WTC11 (cell line): ENCODE measurements around the gene EPB41L4B. TPM values are rescaled to one million over a fixed set of nuclear protein-coding genes. Genes with fewer than 3 reads are reported as not detected.

Experiments used
- ATAC-seq: fragments of 200-7000 bp; cut with Tn5 transposase; 2 replicates; pipeline ENCODE4 v1.10.0; 2021; ENCODE audit warnings: mild to moderate bottlenecking, moderate library complexity
- CTCF ChIA-PET: fragments of 300-600 bp; sonication (Branson Sonifier 250); formaldehyde crosslinking; loops from one replicate; lab custom pipeline; 2021; ENCODE audit warnings: antibody characterized with exemption; lab: Charles Lee
- POLR2A ChIA-PET: fragments of 350-600 bp; sonication (Branson Sonifier 250); formaldehyde crosslinking; loops from one replicate; lab custom pipeline; 2021; ENCODE audit warnings: antibody characterized with exemption; lab: Charles Lee
- DNase-seq: peaks from one replicate; pipeline ENCODE4 v3.0.0; 2021; ENCODE audit warnings: low spot score
- H3K27ac Mint-ChIP-seq: 2 replicates; pipeline ENCODE4 v1.8.0; 2021; ENCODE audit warnings: mixed read lengths
- H3K27me3 Mint-ChIP-seq: 2 replicates; pipeline ENCODE4 v1.8.0; 2021; ENCODE audit warnings: low read depth, mild to moderate bottlenecking, moderate library complexity, mixed read lengths
- H3K36me3 Mint-ChIP-seq: 2 replicates; pipeline ENCODE4 v1.8.0; 2021; ENCODE audit warnings: mixed read lengths
- H3K4me1 Mint-ChIP-seq: 2 replicates; pipeline ENCODE4 v1.8.0; 2022; ENCODE audit warnings: mixed read lengths
- H3K4me3 Mint-ChIP-seq: 2 replicates; pipeline ENCODE4 v1.8.0; 2021; ENCODE audit warnings: mild to moderate bottlenecking, moderate library complexity, mixed read lengths
- H3K9me3 Mint-ChIP-seq: 2 replicates; pipeline ENCODE4 v1.8.0; 2021; ENCODE audit warnings: mixed read lengths
- AFF4 ChIP-seq: sonication (generic); formaldehyde crosslinking; IDR thresholded peaks from 2 replicates; pipeline ENCODE4 v1.8.1; 2023; ENCODE audit warnings: mild to moderate bottlenecking, missing genetic modification reagents, borderline replicate concordance
- E2F4 ChIP-seq: sonication (generic); formaldehyde crosslinking; IDR thresholded peaks from 2 replicates; pipeline ENCODE4 v1.8.1; 2022; ENCODE audit warnings: low read depth, mild to moderate bottlenecking, moderate library complexity, missing genetic modification reagents, borderline replicate concordance
- FOXP1 ChIP-seq: sonication (generic); formaldehyde crosslinking; IDR thresholded peaks from 2 replicates; pipeline ENCODE4 v1.8.0; 2022; ENCODE audit warnings: missing genetic modification reagents, mild to moderate bottlenecking, moderate library complexity, borderline replicate concordance
- IRF2 ChIP-seq: sonication (generic); formaldehyde crosslinking; IDR thresholded peaks from 2 replicates; pipeline ENCODE4 v1.8.0; 2022; ENCODE audit warnings: low read depth, missing genetic modification reagents, borderline replicate concordance
- KAT7 ChIP-seq: sonication (generic); formaldehyde crosslinking; IDR thresholded peaks from 2 replicates; pipeline ENCODE4 v1.8.1; 2023; ENCODE audit warnings: missing genetic modification reagents, mild to moderate bottlenecking, borderline replicate concordance
- MYBL2 ChIP-seq: sonication (generic); formaldehyde crosslinking; IDR thresholded peaks from 2 replicates; pipeline ENCODE4 v1.8.1; 2023; ENCODE audit warnings: mild to moderate bottlenecking, moderate library complexity, missing genetic modification reagents
- SP1 ChIP-seq: sonication (generic); formaldehyde crosslinking; conservative IDR thresholded peaks from 2 replicates; pipeline ENCODE4 v1.8.1; 2022; ENCODE audit warnings: missing genetic modification reagents
- ZNF425 ChIP-seq: fragments of 250-450 bp; sonication (Bioruptor Pico); conservative IDR thresholded peaks from 2 replicates; pipeline ENCODE4 v1.9.0; 2021; ENCODE audit warnings: mild to moderate bottlenecking
- total RNA-seq: library from RNA; stranded (reverse); gene quantifications from 3 replicates; pipeline ENCODE4 v1.2.3, GENCODE V29; 2021
- TF ChIP-seq, protein P1 (sequence below): fragments of 250-450 bp; sonication (Bioruptor Pico); IDR thresholded peaks from 2 replicates; pipeline ENCODE4 v1.9.0; 2021; ENCODE audit warnings: mild to moderate bottlenecking, borderline replicate concordance

The EPB41L4B gene
- total RNA-seq, 1 experiment from 2014 or later: 20.0 TPM

DNA sequence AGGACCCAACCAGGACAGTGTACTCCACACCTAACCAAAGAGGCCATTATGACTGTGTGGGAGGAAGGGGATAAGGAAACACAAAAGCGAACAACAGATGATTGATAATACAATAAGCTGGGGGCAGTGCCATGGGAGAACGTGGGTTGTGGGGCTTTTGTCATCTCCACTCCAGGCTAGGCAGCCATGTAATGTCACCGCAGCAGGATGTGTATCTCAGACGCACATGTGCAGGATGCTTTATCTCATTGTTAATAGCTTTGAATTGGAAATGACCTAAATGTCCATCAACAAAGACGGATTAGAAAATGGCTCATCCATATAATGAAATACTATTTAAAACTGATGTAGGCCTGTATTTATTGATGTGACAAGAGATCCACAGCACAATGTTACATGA is 51.0 kb downstream of the EPB41L4B start:
- no peak for ATAC-seq
- POLR2A ChIA-PET: interaction anchor here (1.1 kb wide), 1 partner anchor 9 kb away, joined by 3 read pairs; no protein-coding TSS in a partner anchor

More for the DNA sequence above, 51.0 kb downstream of the EPB41L4B start:
- TF ChIP-seq E2F4 (no peak), KAT7 (no peak), IRF2 (CRISPR knock-in tag) (no peak), MYBL2 (CRISPR knock-in tag) (no peak), SP1 (no peak), FOXP1 (CRISPR knock-in tag) (no peak), AFF4 (CRISPR knock-in tag) (no peak), ZNF425 (CRISPR knock-in tag) (no peak)
- TF ChIP-seq, protein P1, sequence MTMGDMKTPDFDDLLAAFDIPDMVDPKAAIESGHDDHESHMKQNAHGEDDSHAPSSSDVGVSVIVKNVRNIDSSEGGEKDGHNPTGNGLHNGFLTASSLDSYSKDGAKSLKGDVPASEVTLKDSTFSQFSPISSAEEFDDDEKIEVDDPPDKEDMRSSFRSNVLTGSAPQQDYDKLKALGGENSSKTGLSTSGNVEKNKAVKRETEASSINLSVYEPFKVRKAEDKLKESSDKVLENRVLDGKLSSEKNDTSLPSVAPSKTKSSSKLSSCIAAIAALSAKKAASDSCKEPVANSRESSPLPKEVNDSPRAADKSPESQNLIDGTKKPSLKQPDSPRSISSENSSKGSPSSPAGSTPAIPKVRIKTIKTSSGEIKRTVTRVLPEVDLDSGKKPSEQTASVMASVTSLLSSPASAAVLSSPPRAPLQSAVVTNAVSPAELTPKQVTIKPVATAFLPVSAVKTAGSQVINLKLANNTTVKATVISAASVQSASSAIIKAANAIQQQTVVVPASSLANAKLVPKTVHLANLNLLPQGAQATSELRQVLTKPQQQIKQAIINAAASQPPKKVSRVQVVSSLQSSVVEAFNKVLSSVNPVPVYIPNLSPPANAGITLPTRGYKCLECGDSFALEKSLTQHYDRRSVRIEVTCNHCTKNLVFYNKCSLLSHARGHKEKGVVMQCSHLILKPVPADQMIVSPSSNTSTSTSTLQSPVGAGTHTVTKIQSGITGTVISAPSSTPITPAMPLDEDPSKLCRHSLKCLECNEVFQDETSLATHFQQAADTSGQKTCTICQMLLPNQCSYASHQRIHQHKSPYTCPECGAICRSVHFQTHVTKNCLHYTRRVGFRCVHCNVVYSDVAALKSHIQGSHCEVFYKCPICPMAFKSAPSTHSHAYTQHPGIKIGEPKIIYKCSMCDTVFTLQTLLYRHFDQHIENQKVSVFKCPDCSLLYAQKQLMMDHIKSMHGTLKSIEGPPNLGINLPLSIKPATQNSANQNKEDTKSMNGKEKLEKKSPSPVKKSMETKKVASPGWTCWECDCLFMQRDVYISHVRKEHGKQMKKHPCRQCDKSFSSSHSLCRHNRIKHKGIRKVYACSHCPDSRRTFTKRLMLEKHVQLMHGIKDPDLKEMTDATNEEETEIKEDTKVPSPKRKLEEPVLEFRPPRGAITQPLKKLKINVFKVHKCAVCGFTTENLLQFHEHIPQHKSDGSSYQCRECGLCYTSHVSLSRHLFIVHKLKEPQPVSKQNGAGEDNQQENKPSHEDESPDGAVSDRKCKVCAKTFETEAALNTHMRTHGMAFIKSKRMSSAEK (CRISPR knock-in tag): no peak
- no peaks in the 10 kb centered on the region for H3K27me3 Mint-ChIP-seq
- no peak overlapping the region for H3K4me3 Mint-ChIP-seq
- H3K9me3 Mint-ChIP-seq: peaks cover 3% of the 10 kb centered on the region
- H3K36me3 Mint-ChIP-seq: peaks cover 14% of the 10 kb centered on the region
- H3K4me1 Mint-ChIP-seq: peaks cover 32% of the 10 kb centered on the region
- H3K27ac Mint-ChIP-seq: peak overlapping the region; percentile 9; the same call in 1 of the 2 replicates
- CTCF ChIA-PET: interaction anchor here (1.0 kb wide), 1 partner anchor 87 kb away, joined by 3 read pairs; no protein-coding TSS in a partner anchor
- no peak for DNase-seq
